OCI-M1 (cell line): ENCODE measurements around the gene MAP2K2.

Source experiments
- DNase-seq: peaks from one replicate; lab custom pipeline; 2025; lab: John Stamatoyannopoulos, UW

MAP2K2 gene

DNA sequence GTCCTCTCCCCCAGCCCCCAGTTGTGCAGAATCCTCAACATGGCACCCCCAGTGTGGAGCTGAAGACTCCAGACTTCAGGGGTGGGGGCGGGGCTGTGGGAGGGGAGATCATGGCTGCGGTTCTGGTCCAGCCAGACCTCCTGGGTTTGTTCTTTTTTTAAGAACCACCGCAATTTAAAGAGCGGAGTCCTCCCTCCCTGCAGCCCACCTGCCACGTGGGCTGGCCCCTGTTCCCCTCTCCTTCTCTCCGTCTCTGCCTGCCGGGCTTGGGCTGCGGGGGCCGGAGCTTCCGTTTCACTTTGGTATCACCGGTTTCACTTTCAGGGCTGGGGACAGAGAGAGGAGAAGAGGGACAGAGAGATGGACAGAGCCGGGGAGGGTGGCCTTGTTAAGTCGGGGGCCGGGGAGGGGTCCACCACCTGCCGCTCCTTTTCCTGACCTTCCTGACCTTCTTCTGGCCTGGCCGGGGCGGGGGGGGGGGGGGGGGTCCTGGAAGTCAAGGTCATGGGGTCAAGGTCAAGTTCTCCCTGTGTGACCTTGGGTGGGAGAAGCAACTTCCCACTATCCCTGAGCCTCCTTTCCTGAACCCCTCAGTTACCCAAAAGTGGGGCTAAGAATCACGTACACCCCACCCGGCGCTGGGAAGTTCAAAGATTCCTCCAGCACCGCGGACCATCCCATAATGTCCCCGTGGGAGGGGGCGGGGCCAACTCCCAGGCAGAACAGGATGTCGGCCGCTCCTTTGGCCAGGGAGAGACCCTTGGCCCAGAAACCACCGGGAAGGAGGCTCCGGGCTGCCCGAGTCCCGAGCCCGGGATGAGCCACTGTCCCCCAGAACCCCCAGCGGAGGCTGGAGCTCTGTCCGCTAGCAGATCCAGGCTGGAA is 45.9 kb downstream of the MAP2K2 start:
- peak; percentile 75 for DNase-seq

DNA sequence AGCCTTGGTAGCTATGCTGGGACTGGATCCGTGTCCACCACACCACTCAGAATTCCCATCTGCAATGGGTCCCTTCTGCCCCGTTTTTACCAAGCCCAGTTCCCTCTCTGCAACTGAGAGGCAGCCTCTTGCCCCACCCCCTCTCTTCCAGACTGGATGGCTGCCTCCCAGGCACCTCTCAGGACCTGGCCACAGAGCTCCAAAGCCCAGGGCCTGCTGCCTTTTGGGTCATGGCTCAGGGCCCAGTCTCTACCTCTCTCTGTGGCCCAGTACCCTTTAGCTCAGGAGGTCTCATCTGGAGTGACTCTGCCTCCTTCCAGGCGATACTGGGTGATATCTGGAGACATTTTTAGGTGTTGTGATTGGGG is 46.9 kb downstream of the MAP2K2 start:
- peak; percentile 18 for DNase-seq

DNA sequence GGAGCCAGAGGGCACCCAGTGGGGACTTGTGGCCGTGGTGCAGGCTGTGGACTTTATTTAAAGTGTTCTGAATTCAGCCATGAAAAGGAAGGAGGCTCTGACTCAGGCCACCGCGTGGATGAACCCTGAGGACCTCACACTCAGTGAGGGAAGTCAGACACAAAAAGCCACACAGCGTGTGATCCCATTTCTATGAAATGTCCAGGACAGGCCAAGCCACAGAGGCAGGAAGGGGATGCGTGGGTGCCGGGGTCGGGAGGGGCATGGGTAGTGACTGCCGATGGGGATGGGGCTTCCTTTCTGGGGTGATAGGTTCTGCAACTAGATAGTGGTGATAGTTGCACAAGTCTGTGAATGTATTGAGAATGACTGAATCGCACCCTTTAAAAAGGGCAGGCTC is 48.5 kb downstream of the MAP2K2 start:
- DNase-seq = no peak

DNA sequence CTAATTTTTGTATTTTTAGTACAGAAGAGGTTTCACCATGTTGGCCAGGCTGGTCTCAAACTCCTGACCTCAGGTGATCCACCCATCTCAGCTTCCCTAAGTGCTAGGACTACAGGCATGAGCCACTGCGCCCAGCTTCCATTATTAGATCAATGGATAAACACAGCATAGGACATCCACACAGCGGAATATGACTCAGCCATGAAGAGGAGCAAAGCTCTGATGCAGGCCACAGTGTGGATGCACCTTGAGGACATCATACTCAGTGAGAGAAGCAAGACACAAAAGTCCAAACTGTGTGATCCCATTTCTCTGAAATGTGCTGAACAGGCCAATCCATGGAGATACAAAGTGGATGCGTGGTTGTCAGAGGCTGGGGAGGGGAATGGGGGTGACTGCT is 52.3 kb downstream of the MAP2K2 start:
- no peak for DNase-seq

DNA sequence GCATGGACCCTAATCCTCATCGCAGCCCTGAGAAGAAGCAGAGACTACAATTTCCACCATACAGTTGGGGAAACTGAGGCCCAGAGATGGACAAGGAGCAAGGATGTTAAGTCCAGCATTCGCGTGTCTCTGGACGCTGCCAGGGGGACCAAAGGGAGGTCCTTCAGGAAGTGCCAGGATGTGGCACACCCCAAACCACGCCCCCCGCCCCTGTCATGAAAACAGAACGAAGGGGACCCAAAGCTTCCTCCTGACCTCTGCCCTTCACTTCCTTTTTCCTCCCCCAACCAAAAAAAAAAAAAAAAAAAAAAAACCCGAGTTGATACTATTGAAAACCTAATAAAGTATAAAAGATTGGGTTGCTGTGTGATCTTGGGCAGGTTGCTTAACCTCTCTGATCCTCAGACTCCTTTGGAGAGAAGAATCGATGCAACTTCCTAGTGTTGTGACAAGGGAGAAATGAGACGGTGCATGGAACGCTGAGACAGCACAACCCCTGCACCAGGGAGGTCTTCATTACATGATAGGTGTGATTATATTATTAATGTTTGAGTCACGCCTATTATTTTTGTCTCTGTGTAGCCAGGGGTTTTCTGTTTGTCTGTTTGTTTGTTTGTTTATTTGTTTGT is 54.5 kb downstream of the MAP2K2 start:
- DNase-seq = no peak

DNA sequence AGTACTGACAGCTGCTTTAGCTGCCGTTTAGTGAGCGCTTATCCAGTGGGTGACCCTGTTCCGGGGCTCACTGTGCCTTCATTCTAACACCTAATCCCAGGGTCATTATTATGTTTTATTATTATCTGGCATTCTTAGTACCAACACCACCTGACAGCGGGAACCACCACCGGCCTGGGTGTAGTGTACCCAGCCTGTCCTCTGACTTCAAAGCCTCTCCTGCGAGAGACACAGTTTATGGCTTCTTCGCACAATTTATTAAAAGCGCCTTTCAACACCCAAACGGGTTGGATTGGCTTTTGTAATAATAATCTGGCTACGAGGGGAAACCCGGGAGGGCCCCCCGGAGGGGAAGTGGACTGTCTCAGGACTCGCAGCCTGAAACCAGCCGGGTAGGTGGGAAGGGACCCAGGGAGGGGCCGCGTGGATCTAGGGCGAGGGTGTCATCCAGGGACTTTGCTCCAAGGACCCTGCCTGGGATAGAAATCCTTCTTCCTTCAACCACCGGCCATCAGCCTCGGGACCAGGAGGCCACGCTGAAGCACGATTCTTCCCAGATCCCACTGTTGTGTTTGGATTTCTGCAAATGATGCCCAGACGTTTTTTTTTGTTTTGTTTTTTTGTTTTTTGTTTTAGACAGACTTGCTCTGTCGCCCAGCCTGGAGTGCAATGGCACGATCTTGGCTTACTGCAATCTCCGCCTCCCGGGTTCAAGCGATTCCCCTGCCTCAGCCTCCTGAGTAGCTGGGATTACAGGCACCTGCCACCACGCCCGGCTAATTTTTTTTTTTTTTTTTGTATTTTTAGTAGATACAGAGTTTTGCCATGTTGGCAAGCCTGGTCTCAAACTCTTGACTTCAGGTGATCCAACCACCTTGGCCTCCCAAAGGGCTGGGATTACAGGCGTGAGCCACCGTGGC is 55.6 kb downstream of the MAP2K2 start:
- peak; percentile 29 for DNase-seq

DNA sequence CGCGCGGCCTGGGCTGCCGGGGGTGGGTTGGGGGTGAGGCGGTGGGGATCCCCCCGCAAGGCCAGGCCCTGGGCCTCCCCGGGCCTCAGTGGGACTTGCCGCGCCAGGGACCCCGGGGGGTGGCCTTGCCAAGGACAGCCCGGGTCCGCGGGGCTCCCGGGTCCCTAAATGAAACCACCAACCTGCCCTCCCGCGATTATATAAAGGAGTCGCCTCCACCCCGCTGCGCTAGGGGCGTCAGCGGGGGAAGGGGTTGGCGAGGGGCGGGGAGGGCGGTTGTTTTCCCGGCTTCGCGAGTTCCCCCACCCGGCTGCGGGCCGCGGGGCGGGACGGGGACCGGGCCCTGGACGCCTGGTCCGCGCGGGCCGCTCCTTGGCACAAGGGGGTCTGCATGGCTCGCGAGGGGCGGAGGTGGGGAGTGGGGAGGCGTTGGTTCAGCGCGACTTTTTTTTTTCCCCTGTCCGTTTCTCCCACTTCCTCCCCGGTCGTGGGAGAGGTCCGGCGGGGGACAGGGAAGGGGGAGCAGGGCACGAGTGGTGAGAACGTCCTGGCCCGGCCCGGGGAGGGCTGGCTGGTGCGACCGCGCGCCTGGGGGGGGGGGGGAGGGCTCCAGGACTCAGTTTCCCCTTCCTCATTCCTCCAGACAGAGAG is 56.4 kb downstream of the MAP2K2 start:
- peak; percentile 67 for DNase-seq

DNA sequence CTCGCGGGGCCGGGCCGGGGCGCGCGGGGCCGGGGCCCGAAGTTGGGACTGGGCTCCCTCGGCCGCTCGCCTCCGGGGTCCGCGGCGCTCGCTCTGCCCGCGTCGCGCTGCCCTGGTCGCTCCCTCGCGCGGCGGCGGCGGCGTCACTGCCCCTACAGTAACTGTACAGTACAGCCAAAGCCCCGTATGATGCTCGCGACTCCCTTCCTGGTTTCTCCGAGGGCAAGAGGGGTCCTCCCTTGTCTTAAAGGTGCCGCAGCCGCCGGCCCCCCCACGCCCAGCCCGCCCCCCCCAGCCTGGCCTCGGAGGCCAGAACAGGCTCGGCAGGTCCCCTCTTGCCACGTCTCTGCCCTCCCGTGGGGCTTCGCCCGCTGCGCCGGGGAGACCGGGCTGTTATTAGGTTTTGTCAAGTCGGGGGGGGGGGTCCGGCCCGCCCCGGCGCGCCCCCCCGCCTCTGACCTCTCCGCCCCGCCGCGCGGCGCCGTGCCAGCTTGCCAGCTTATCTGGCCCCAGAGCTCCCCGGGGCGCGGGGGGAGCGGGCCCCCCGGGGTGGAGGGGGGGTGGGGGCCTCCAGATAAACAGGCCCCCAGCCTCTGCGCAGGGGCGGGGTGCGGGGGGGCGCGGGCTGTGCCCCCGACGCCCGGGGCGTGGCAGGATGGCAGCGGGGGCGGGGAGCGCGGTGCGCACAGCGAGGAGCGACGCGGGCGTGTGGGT is 57.1 kb downstream of the MAP2K2 start, which contains the start of gene ZBTB7A:
ZBTB7A (minus strand) TSS at position 218 of the 714 bp plus-strand sequence. CDS start 11,667 bp downstream, outside the sequence.
- peak; percentile 90 for DNase-seq

DNA sequence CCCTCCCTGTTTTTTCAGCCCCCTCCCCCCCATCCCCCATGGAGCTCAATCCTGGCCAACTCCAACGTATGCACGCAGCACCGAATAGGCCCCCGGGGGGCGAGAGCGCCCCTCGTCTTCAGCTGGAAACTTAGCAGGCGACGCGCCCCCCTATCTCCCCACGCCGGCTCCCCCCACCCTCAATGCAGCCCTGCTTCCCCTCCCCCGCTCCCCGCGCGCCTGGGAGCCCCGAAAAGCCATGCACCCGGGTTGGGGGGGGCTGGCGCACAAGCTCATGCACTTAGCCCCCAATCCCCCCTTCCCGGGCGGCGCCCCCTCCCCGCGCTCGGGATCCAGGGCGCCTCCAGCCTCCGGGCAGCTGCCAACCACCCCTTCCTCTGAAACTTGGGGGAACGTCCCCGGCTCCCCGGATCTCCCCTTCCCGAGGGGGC is 57.7 kb downstream of the MAP2K2 start:
- DNase-seq = no peak

DNA sequence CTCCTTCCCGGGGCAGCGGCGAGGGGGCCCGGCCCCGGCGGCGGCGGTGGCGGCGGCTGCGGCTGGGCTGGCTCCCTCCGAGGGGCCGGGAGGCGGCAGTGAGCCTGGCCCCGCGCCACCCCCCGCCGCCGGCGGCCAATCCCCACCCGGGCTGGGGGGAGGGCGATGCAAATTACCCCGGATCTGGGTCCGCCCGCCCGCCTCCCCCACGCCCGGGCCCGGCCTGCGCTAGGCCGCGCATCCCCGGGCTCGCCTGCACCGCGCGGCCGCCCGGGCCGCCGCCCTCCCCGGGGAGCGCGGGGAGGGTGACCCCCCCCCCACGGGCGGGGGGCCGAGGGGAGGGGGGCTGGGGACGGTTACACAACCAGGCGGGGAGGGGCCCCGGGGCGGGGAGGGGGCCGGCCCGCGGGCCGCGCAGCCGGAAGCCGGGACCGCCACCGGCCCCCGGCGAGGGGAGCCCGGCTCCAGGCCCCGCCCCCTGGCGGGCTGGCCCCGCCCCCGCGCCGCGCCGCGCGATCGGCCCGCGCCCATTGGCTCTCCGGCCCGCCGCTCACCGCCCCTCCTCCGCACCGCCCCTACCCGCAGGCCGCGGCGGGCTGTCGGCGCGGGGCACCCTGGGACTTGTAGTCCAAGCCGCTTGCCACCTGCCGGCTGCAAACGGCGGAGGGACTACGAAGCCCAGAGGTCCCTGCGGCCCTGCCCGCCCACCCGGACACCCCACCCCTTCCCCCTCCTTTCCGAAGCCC is 58.3 kb downstream of the MAP2K2 start:
- peak; percentile 93 for DNase-seq

DNA sequence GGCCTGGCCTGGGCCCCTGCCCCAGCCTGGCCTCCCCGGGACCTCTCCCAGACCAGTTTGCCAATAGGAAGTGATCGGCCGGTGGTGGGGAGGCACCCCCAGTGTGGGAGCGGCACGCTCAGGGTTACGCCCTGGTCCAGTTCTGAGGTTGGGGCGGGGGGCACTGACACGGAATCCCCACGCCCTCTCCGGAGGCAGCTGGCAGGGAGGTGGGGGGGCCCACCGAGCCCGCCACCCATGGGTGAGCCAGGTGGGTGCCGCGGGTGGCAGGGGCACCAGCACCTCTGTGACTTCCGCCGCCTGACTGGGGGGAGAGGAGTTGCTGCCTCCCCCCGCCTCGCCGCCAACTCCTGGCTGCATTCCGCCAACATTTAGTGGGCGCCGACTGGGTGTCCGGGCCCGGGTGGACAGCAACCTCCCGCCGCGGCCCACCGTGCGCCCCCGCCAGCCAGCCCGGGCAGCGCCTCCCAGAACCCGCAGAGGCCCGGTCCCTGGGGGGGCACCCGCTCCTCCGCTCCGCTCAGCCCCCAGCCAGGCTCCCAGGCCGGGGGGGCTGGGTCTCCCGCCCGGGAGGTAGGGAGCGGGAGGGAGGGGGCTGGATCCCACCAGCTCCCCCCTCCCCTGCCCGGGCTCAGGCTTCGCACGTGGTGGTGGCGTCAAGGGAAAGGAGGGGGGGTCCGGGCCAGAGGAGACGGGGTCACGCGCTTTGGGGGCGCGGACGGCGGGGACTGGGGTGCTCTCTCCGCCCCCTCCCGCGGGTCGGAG is 59.2 kb downstream of the MAP2K2 start:
- DNase-seq = peak; percentile 22

DNA sequence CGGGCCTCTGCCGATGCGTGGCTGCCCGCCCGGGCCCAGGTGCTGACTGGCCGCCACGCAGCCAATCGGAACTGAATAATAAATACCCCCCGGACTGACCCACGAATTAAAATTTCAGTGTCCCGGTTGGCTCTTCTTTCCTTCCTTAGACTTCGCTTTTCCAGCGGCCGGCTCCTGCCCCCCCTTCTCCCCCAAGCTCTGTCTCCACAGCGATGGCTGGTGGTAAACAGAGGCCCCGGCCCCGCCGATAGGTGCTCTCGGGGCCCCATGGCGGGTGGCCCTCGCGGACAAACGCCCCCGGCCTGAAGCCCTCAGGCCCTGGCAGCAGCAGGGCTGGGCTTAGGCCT is 59.8 kb downstream of the MAP2K2 start:
- no peak for DNase-seq

DNA sequence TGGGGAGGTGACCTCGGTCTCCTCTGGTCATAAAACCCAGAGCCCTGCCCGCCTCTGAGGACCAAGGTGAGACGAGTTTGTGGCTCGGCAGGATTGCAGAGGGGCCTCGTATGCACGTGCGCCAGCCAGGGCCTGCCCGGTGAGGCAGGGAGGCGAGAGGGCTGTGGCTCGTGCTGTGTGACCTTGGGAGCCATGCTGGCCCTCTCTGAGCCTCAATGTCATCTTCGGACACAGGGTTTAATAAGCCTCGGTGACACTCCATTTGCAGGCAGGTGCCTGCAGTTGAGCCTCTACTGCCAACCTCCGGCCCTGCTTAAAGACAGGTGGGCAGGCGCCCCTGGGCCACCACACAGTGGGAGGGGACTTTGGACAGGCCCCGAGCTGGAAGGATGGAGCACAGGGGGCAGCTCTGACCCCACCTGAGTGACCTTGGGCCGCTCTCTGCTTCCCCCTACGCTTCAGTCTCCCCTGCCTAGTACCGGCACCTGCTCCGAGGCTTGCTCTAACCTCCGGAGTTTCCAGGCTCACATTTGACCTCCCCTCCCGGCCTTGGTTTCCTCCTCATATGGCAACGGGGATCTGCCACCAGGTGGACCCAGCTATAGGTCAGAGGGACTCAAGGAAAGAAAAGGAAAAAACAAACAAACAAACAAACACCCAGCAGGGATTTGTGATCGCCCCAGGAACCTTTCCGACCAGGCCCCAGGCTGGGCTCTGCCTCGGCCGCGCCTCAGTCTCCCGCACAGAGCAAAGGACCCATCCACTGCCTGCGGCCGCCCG is 60.4 kb downstream of the MAP2K2 start:
- no peak for DNase-seq

DNA sequence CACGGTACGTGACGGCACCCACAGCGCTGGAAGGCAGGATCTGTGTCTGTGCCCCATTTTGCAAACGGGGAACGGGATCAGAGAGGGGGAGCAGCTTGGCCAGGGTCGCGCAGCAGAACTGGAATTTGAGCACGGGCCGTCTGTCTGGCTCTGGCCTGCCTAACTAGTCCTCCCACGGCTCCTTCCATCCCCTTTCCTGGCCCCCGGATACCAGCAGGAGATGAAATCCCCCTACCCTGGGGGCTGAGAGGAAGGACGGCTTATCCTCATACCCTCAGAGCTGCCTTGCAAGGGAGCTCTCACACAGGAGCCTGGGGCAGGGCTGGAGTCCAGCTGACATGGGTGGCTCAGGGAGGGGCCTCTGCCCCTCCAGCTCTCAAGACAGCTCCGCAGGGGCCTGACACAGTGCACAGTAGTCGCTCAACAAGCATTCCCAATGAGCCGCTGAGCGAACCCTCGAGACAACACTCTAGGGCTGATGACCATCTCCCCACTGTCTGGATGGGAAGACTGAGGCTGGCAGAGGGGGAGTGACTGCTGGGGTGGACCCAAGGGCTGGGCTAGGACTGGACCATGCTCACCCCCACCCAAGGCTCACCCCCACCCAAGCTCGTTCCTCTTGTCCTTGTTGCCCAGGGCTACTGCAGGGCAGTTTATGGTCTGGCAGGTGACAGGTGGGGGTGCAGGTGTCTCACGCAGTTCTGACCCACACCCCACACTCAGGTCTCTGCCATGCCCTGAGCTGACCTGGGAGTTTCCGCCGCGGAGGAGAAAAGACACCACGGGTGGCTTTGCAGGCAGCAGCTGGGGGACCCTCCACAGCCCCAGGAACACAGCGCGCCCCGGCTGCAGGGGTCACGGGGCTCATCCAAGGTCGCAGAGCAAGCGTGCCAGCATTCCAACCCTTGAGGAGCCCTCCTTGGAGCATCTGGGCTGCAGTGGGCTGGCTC is 61.2 kb downstream of the MAP2K2 start:
- no peak for DNase-seq

DNA sequence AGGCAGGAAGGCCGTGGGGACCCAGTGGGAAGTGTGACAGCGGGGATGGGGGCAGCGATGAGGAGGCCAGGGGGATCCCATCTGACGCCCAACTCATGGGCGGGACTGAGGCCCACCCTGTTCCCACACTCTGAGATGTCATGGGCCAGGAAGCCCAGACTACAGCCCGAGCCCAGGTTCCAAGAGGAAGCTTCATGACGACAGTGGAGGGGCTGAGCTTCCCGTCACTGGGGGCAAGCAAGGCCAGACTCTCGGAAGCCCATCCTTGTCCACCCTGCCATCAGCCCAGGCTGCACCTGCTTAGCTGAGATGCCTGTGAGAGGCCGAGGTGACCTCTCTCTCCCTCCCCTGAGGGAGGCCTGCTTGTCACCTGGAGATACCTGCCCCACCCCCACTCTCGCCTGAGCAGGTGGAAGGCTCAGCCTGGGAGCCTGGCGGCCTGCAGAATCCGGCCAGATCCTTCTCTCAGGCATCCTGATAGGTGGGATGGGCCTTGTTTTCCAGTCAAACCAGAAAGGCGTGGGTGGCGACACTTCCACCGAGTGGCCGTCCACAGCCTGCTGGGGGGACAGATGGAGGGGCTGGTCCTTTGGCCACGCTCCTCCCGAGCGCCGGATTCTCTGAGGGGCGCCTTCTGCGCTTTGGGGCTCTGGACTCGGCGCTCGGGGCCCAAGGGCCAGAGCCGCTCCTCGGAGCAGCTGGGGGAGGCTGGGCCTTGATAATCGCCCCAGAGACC is 62.1 kb downstream of the MAP2K2 start:
- no peak for DNase-seq

DNA sequence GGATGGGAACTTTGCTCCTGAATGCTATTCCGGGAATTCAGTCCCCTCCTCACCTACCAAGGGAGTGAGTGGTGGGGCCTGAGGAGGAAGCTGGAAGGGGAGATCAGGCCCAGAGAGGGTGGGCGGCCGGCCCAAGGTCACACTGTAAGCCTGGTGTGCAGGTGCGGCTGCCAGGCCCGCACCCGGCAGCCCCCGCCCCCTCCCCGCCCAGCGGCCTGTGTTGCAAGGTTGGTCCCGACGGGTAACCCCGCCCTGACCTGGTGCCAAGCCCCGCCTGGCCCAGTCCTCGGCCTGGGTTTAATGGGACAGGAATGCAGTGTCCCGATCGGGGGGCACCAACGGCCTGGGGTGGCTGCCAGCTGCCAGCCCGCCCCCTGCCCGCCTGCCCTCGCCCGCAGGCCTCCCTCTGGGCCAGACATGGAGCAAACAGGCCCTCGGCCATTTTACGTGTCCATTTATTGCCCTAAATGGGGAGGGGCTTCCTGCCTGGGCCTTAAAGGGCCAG is 62.7 kb downstream of the MAP2K2 start:
- no peak for DNase-seq

DNA sequence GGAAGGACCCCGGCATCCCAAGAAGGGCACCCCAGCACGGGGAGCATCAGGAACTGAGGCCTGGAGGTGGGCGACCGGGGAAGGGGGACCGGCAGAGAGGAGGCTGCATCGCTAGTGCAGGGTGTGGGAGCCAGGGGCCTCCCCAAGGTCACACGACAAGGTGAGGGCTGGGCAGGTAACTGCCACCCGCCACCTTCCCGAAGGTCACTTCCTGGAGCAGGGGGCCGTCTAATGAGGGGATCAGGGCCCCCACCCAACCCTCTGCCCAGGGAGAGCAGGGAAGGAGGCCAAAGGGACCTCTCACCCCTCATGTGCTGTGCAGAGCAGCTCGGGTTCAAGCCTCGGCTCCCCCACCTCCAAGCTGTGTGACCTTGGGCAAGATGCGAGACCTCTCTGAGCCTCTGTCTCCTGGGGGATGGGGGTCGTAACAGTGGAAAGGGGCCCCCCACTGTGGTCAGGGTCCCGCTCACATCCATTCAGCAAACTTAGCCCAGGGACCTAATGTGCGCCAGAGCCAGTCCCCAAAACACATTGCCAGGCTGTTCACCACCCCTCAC is 63.2 kb downstream of the MAP2K2 start:
- DNase-seq = no peak
